Right lobe of liver (tissue), 6 donors: ENCODE measurements around the gene SLC6A19. TPM values are rescaled to one million over a fixed set of nuclear protein-coding genes. Genes with fewer than 3 reads are reported as not detected.

Experiments used
- ATAC-seq, 4 donors: fragments of 200-7000 bp; cut with Tn5 transposase; one replicate each; pipeline ENCODE4 v1.9.1; 2020; ENCODE audit warnings: mild to moderate bottlenecking in 4 of 4, moderate library complexity in 4 of 4
- DNase-seq, 3 donors: peaks; one replicate each; pipeline ENCODE4 v3.0.0-alpha.2; 2020
- H3K27ac ChIP-seq, 3 donors: fragments of 200-600 bp; one replicate each; pipeline ENCODE4 v1.8.0; 2022
- H3K27me3 ChIP-seq, 2 donors: fragments of 200-600 bp; one replicate each; pipeline ENCODE4 v1.8.0; 2022
- H3K36me3 ChIP-seq, 4 donors: fragments of 200-600 bp; sonication (generic) in 1 of 4; one replicate each; pipeline versions ENCODE4 v1.5.1 to v1.8.0; 2017 to 2022; ENCODE audit warnings: control low read depth in 1 of 4
- H3K4me1 ChIP-seq, 4 donors: fragments of 200-600 bp; sonication (generic) in 1 of 4; one replicate each; pipeline versions ENCODE4 v1.5.1 to v1.8.0; 2017 to 2022; ENCODE audit warnings: control low read depth in 1 of 4
- H3K4me3 ChIP-seq, 3 donors: fragments of 200-600 bp; one replicate each; pipeline ENCODE4 v1.8.0; 2022
- H3K9me3 ChIP-seq, 4 donors: fragments of 200-600 bp; sonication (generic) in 1 of 4; one replicate each; pipeline versions ENCODE4 v1.5.1 to v1.8.0; 2017 to 2022; ENCODE audit warnings: control low read depth in 1 of 4
- CTCF ChIP-seq, 4 donors: fragments of 200-600 bp in 3 of 4; fragments of 450-650 bp in 1 of 4; IDR thresholded peaks; one replicate each; pipeline versions ENCODE4 v1.5.1 to v1.8.0; 2016 to 2022; ENCODE audit warnings: antibody characterized with exemption in 4 of 4, mild to moderate bottlenecking in 2 of 4
- POLR2A ChIP-seq: fragments of 450-650 bp; IDR thresholded peaks from one replicate; pipeline ENCODE4 v1.6.1; 2017; ENCODE audit warnings: antibody characterized with exemption, mild to moderate bottlenecking
- WGBS: methylation state at CpG from one replicate; pipeline ENCODE4 v1.1.6; 2018; ENCODE audit warnings: low coverage, low lambda C conversion rate; ENCODE audit not compliant: insufficient coverage; ENCODE audit errors: missing lambda C conversion rate; 5-methylcytosine and 5-hydroxymethylcytosine counted together
- intact Hi-C, 2 donors: fragments of 100-400 bp; cut with DNase I; formaldehyde crosslinking; loops; one replicate each; pipeline versions ENCODE4 v1.11.2 to v1.14.1; 2022
- total RNA-seq, 6 experiments: library from RNA; depleted of rRNA in 2 of 6; stranded (reverse); fragments of >200 nt in 2 of 6; fragmentation: NEBNext Ultra II Directional in 3 of 6; extraction: Animal tissue kit (Norgen Biotek cat#: 25700) in 3 of 6; gene quantifications; one replicate each; pipeline versions ENCODE4 v1.1.0 to v1.2.4, GENCODE V29; 2016 to 2023
- donor health status: DM: no; HTN: yes; CAD: no.
- donor health status: DM: no; HTN: no; CAD: no.
- donor health status: DM: no; HTN: no; CAD: no.
- donor health status: DM: no; HTN: yes; CAD: no.
- donor health status: DM: no; HTN: yes; CAD: no.

The SLC6A19 gene
- total RNA-seq, 6 experiments from 2014 or later, result 0.12 to 0.93 (median 0.41) TPM

DNA sequence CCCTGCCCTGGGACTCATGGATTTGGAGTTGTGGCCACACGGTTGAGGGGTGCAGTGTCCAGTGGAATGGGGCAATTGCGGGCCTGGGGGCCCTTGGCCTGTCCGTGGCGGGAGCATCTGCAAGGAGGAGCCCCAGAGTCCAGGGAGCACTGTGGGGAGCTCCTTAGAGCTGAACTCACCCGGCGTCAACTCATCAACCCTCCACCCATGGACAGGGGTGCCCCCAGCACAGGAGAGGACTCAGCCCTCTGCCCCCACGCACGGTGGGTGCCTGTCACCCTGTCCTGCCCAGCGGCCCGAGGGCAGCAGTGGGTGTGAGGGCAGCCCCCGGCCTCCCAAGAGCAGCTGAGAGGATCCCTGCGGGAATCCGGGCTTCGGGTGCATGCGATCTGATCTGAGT is 23.2 kb downstream of the SLC6A19 start:
- Histone ChIP-seq H3K27ac (no peak overlapping the region), H3K4me1 (no peaks in the 10 kb centered on the region), H3K36me3 (no peaks in the 10 kb centered on the region), H3K27me3 (no peaks in the 10 kb centered on the region), H3K4me3 (no peak overlapping the region), H3K9me3 (no peaks in the 10 kb centered on the region)
- no peak for ATAC-seq
- no peak for DNase-seq
- 71% methylated on average over 2 of the region's 15 CpGs for WGBS
- intact Hi-C loops, result no loop called here
- no peak for TF ChIP-seq POLR2A
- TF ChIP-seq CTCF (IDR thresholded peaks at IDR 0.05), result no peak

- DNase-seq, result no peak
- H3K27me3 ChIP-seq, result no peaks in the 10 kb centered on the region
Observed at GRCh38 chr5:1225081-1225480, 23.7 kb downstream of the SLC6A19 start, which contains the start of gene SLC6A18. Gene SLC6A18 (plus strand): TSS chr5:1225381. CDS start chr5:1225478, 97 bp downstream.

DNA sequence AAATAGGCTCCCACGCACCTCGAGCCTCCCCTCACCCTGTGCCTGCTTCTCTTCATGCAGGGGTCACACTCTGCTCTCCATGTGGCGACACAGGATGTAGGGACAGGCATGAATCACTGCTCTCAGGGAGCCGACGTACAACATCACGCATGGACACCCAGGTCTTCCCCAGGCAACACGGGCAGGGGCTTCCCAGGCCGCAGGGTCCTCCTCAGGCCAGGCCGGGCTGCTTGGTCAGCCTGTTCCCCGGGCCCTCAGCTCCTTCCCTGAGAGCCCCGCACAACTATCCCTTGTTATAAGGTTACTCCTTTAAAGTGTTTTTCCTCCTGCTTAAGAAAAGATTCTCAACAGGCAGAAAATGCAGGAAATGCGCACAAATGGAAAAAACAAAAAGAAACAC is 24.8 kb downstream of the SLC6A19 start:
- H3K36me3 ChIP-seq, result no peaks in the 10 kb centered on the region
- no peak overlapping the region for H3K4me3 ChIP-seq
- H3K27ac ChIP-seq, result no peak overlapping the region
- 81% methylated on average over 4 of the region's 12 CpGs for WGBS
- no peaks in the 10 kb centered on the region for H3K4me1 ChIP-seq
- intact Hi-C loops, result no loop called here
- TF ChIP-seq POLR2A (no peak), CTCF (IDR thresholded peaks at IDR 0.05) (no peak)
- ATAC-seq (no peak), DNase-seq (no peak)
- H3K27me3 ChIP-seq, result no peaks in the 10 kb centered on the region
- no peaks in the 10 kb centered on the region for H3K9me3 ChIP-seq

More at GRCh38 chr5:1225081-1225480, 23.7 kb downstream of the SLC6A19 start, which contains the start of gene SLC6A18:
- WGBS, result 57% methylated on average over 6 of the region's 11 CpGs
- TF ChIP-seq CTCF (IDR thresholded peaks at IDR 0.05), result no peak
- no peak for TF ChIP-seq POLR2A
- Histone ChIP-seq H3K4me3 (no peak within 1 kb of the TSS), H3K4me1 (no peaks in the 10 kb centered on the region), H3K9me3 (no peaks in the 10 kb centered on the region), H3K36me3 (no peaks in the 10 kb centered on the region), H3K27ac (no peak within 1 kb of the TSS)
- intact Hi-C loops, result no loop called here
- no peak for ATAC-seq

- 86% methylated on average over 32 of the region's 50 CpGs for WGBS
- H3K36me3 ChIP-seq, result no peaks in the 10 kb centered on the region
- no peaks in the 10 kb centered on the region for H3K9me3 ChIP-seq
- DNase-seq (no peak), ATAC-seq (no peak)
- no peaks in the 10 kb centered on the region for H3K4me1 ChIP-seq
- no peak for TF ChIP-seq CTCF (IDR thresholded peaks at IDR 0.05)
- no peak for TF ChIP-seq POLR2A
- no peaks in the 10 kb centered on the region for H3K27me3 ChIP-seq
- intact Hi-C loops, result no loop called here
- no peak overlapping the region for H3K4me3 ChIP-seq
- H3K27ac ChIP-seq, result no peak overlapping the region
Observed at GRCh38 chr5:1226839-1227581, 25.6 kb downstream of the SLC6A19 start.
